Measurements from ENCODE around the gene AGO1. TPM values are rescaled to one million over a fixed set of nuclear protein-coding genes. Genes with fewer than 3 reads are reported as not detected.

The AGO1 gene
- total and polyA plus RNA-seq, 2 donors (not counting 1 experiment from before 2014, with no cell fraction given) = 10.1 to 41.3 TPM

DNA sequence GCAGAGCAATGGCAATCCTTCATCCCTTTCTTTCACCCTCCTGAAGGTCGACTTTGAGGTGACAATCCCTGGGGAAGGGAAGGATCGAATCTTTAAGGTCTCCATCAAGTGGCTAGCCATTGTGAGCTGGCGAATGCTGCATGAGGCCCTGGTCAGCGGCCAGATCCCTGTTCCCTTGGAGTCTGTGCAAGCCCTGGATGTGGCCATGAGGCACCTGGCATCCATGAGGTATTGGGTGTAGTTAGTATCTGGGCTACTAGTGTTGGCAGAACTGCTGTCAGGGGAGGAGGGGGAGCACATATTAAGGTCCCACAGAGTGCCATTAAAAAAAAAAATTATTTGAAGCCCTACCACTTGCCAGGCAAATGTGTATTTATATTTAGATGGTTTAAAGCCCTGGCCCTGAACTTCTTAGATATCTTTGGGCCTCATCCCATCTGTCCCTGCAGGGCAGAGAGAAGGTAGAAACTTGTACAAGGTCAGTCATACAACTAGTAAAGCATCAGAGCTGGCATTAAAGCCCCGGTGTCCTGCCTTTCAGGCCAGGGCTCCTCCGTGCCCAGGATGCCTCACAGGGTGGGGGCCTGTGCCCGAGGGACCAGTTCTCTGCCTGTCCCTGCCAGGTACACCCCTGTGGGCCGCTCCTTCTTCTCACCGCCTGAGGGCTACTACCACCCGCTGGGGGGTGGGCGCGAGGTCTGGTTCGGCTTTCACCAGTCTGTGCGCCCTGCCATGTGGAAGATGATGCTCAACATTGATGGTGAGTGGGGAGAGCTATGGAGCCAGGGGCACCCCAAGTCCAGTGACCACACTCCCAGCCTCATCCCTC is 10.3 kb downstream of the AGO1 start:
- Mint-ChIP-seq H3K4me3 (no peak overlapping the region), H3K27ac (peak overlapping the region; percentile 96), H3K9me3 (ENCODE audit: insufficient read depth) (no peaks in the 10 kb centered on the region), H3K27me3 (no peaks in the 10 kb centered on the region), H3K4me1 (peaks cover 36% of the 10 kb centered on the region)
- no peak overlapping the region for H3K9ac ChIP-seq (ENCODE audit: low read length)
- peaks cover 21 to 25% of the 10 kb centered on the region in 2 donors for H3K4me1 ChIP-seq (ENCODE audit: control insufficient read depth in 2 of 2, insufficient read depth in 2 of 2, low read length in 2 of 2)
- peak overlapping the region; percentile 59 for H2AFZ ChIP-seq (ENCODE audit: insufficient read depth, low read depth, low read length, poor library complexity, severe bottlenecking)
- peaks cover 2% of the 10 kb centered on the region for H3K79me2 ChIP-seq (ENCODE audit: control insufficient read depth, insufficient read depth, low read length)
- intact Hi-C loops (cut with micrococcal nuclease) = no loop called here
- POLR2A ChIA-PET = interaction anchor here (0.9 kb wide), 1 partner anchor 10 kb away, joined by 3 read pairs; the partner anchor contains the start of gene AGO1
- H3K4me2 ChIP-seq (replicated peaks; ENCODE audit: low read depth, low read length, poor library complexity, severe bottlenecking) = peak overlapping the region; percentile 50
- no peaks in the 10 kb centered on the region for H3K27me3 ChIP-seq (replicated peaks in 1 of 4; ENCODE audit: control extremely low read depth in 1 of 4, control insufficient read depth in 3 of 4, insufficient read depth in 4 of 4, low read length in 3 of 4)
- no peaks in the 10 kb centered on the region for H3K9me3 ChIP-seq (ENCODE audit: control extremely low read depth in 1 of 3, control insufficient read depth in 2 of 3, insufficient read depth in 1 of 3, low read length in 2 of 3)
- peaks cover 0 to 45% of the 10 kb centered on the region in 2 experiments for H3K36me3 ChIP-seq (replicated peaks in 1 of 2; ENCODE audit: control extremely low read depth in 1 of 2, control insufficient read depth in 1 of 2, extremely low read depth in 1 of 2, insufficient read depth in 2 of 2, low read length in 1 of 2)
- peaks cover 2% of the 10 kb centered on the region for H4K20me1 ChIP-seq (ENCODE audit: control insufficient read depth, insufficient read depth, low read length, poor library complexity, severe bottlenecking)
- H3K27ac ChIP-seq (ENCODE audit: low read length in 2 of 2) = peak overlapping the region; percentile 71 to 93
- WGBS (ENCODE audit: insufficient coverage) = 94% methylated on average over 8 of the region's 14 CpGs
- no peak for DNase-seq
- CTCF ChIA-PET = interaction anchor here (1.0 to 2.8 kb wide), 4 partner anchors 9 to 22 kb away, joined by 3 to 15 read pairs (median 4); partner anchors contain the start of gene AGO1
- TF ChIP-seq, protein P1, sequence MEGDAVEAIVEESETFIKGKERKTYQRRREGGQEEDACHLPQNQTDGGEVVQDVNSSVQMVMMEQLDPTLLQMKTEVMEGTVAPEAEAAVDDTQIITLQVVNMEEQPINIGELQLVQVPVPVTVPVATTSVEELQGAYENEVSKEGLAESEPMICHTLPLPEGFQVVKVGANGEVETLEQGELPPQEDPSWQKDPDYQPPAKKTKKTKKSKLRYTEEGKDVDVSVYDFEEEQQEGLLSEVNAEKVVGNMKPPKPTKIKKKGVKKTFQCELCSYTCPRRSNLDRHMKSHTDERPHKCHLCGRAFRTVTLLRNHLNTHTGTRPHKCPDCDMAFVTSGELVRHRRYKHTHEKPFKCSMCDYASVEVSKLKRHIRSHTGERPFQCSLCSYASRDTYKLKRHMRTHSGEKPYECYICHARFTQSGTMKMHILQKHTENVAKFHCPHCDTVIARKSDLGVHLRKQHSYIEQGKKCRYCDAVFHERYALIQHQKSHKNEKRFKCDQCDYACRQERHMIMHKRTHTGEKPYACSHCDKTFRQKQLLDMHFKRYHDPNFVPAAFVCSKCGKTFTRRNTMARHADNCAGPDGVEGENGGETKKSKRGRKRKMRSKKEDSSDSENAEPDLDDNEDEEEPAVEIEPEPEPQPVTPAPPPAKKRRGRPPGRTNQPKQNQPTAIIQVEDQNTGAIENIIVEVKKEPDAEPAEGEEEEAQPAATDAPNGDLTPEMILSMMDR (IDR thresholded peaks at IDR 0.05) = no peak
- TF ChIP-seq EZH2 (IDR thresholded peaks at IDR 0.05; ENCODE audit: borderline replicate concordance, insufficient read depth, low read depth, low read length, poor library complexity, severe bottlenecking) = no peak
- no peak overlapping the region for H3K4me3 ChIP-seq (ENCODE audit: control extremely low read depth in 1 of 5, extremely low read depth in 1 of 5, insufficient read depth in 1 of 5, low read depth in 2 of 5, low read length in 4 of 5)
- ATAC-seq (ENCODE audit: low read depth) = no peak

DNA sequence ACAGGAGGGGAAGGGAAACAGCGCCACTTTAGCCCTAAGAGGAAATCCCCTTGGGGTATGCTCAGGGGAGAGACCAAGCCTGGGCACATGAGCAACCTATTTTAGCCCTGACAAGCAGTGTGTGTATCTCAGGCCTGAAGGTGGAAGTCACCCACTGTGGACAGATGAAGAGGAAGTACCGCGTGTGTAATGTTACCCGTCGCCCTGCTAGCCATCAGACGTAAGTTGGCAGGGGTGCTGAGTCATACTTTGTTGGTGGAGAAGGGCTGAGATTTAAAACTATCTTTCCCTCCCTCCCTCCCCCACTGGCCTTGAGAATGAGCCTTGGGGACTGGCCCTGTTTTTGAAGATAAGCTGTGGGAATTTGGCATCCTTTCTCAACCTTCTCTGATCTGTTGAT is 11.2 kb downstream of the AGO1 start:
- H3K79me2 ChIP-seq (ENCODE audit: control insufficient read depth, insufficient read depth, low read length) = no peaks in the 10 kb centered on the region
- intact Hi-C loops (cut with micrococcal nuclease) = loop anchor here (1.0 kb wide), 1 partner anchor 11 kb away; the partner anchor contains the start of gene AGO1
- H3K4me1 Mint-ChIP-seq = peaks cover 32% of the 10 kb centered on the region
- H3K4me2 ChIP-seq (replicated peaks; ENCODE audit: low read depth, low read length, poor library complexity, severe bottlenecking) = peak overlapping the region; percentile 50
- no peaks in the 10 kb centered on the region for H4K20me1 ChIP-seq (ENCODE audit: control insufficient read depth, insufficient read depth, low read length, poor library complexity, severe bottlenecking)
- H3K9me3 Mint-ChIP-seq (ENCODE audit: insufficient read depth) = no peaks in the 10 kb centered on the region
- H3K4me3 Mint-ChIP-seq = peak overlapping the region; percentile 23
- H3K4me3 ChIP-seq (ENCODE audit: control extremely low read depth in 1 of 5, extremely low read depth in 1 of 5, insufficient read depth in 1 of 5, low read depth in 2 of 5, low read length in 4 of 5) = no peak overlapping the region
- peaks cover 0 to 52% of the 10 kb centered on the region in 2 experiments for H3K36me3 ChIP-seq (replicated peaks in 1 of 2; ENCODE audit: control extremely low read depth in 1 of 2, control insufficient read depth in 1 of 2, extremely low read depth in 1 of 2, insufficient read depth in 2 of 2, low read length in 1 of 2)
- H3K27ac ChIP-seq (ENCODE audit: low read length in 2 of 2) = peak overlapping the region; percentile 71 to 93
- ChIA-PET POLR2A (interaction anchor here (0.6 to 0.7 kb wide), 2 partner anchors 117 to 234 kb away, joined by 3 to 8 read pairs; no protein-coding TSS in a partner anchor), CTCF (interaction anchor here (1.3 to 2.8 kb wide), 2 partner anchors 10 to 12 kb away, joined by 3 to 15 read pairs; partner anchors contain the start of gene AGO1)
- ATAC-seq (ENCODE audit: low read depth) (peak; percentile 99), DNase-seq (peak; percentile 88)
- H3K27me3 ChIP-seq (replicated peaks in 1 of 4; ENCODE audit: control extremely low read depth in 1 of 4, control insufficient read depth in 3 of 4, insufficient read depth in 4 of 4, low read length in 3 of 4) = no peaks in the 10 kb centered on the region
- no peak for TF ChIP-seq EZH2 (IDR thresholded peaks at IDR 0.05; ENCODE audit: borderline replicate concordance, insufficient read depth, low read depth, low read length, poor library complexity, severe bottlenecking)
- TF ChIP-seq, protein P1 (IDR thresholded peaks at IDR 0.05) = no peak
- peaks cover 21 to 24% of the 10 kb centered on the region in 2 donors for H3K4me1 ChIP-seq (ENCODE audit: control insufficient read depth in 2 of 2, insufficient read depth in 2 of 2, low read length in 2 of 2)
- no peak overlapping the region for H3K9ac ChIP-seq (ENCODE audit: low read length)
- 0% methylated on average over 1 of the region's 6 CpGs for WGBS (ENCODE audit: insufficient coverage)
- H3K27me3 Mint-ChIP-seq = no peaks in the 10 kb centered on the region
- H3K27ac Mint-ChIP-seq = peak overlapping the region; percentile 96
- no peaks in the 10 kb centered on the region for H3K9me3 ChIP-seq (ENCODE audit: control extremely low read depth in 1 of 3, control insufficient read depth in 2 of 3, insufficient read depth in 1 of 3, low read length in 2 of 3)
- peak overlapping the region; percentile 59 for H2AFZ ChIP-seq (ENCODE audit: insufficient read depth, low read depth, low read length, poor library complexity, severe bottlenecking)
